DOHH2 (cell line): ENCODE results near the gene SLC35G4.

Experiments used
- EZH2phosphoT487 ChIP-seq: fragments of 200-600 bp; sonication (generic); IDR thresholded peaks from 2 replicates; pipeline ENCODE4 v1.6.1; 2017; ENCODE audit warnings: borderline replicate concordance, mild to moderate bottlenecking, antibody characterized with exemption, low read length, moderate library complexity, mixed read lengths
- TF ChIP-seq, protein P1 (sequence below): fragments of 200-600 bp; sonication (generic); IDR thresholded peaks from one replicate; pipeline ENCODE4 v1.5.1; 2014; ENCODE audit warnings: antibody characterized with exemption, mild to moderate bottlenecking, low read depth, low read length; ENCODE audit not compliant: poor library complexity, severe bottlenecking

DNA sequence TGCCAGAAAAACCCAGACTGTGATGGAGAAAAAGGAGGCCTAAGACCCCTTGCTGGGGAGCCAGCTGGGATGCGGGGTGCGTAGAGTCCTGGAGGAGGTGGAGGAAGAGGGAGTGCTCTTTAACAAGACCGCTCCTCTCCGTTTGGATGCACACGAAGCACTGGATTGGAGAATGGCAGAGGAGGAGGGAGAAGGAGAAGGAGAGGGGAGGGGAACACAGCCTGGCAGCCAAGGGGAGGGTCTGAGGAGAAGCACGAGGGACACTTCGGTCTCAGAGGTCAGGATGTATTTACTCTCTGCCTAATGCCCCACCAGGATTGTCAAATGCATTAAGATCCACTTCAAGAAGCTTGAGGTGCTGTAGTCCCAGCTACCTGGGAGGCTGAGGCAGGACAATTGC is 42.0 kb upstream of the SLC35G4 start:
- TF ChIP-seq, protein P1, sequence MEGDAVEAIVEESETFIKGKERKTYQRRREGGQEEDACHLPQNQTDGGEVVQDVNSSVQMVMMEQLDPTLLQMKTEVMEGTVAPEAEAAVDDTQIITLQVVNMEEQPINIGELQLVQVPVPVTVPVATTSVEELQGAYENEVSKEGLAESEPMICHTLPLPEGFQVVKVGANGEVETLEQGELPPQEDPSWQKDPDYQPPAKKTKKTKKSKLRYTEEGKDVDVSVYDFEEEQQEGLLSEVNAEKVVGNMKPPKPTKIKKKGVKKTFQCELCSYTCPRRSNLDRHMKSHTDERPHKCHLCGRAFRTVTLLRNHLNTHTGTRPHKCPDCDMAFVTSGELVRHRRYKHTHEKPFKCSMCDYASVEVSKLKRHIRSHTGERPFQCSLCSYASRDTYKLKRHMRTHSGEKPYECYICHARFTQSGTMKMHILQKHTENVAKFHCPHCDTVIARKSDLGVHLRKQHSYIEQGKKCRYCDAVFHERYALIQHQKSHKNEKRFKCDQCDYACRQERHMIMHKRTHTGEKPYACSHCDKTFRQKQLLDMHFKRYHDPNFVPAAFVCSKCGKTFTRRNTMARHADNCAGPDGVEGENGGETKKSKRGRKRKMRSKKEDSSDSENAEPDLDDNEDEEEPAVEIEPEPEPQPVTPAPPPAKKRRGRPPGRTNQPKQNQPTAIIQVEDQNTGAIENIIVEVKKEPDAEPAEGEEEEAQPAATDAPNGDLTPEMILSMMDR = no peak
- no peak for TF ChIP-seq EZH2phosphoT487
